HepG2 (cell line): ENCODE data around the gene TAF4B.
"Not testable (repeated sequence)": the region's sequence is repeated elsewhere in the genome, so short reads cannot be mapped to it uniquely, and the experiment has no call there.

ENCODE experiments used
- CEBPB ChIP-seq: IDR thresholded peaks from 2 replicates; pipeline ENCODE4 v1.6.1; 2011; ENCODE audit warnings: low read depth, low read length, improper control_type of control experiment, borderline replicate concordance
- KDM6A ChIP-seq: IDR thresholded peaks from 2 replicates; pipeline ENCODE4 v1.6.1; 2016; ENCODE audit warnings: low read depth
- MYC ChIP-seq: sonication (generic); formaldehyde crosslinking; IDR thresholded peaks from 2 replicates; pipeline ENCODE4 v1.9.0; 2021; ENCODE audit warnings: missing genetic modification reagents, borderline replicate concordance
- PHF21A ChIP-seq: sonication (generic); formaldehyde crosslinking; IDR thresholded peaks from 2 replicates; pipeline ENCODE4 v1.5.0; 2020; ENCODE audit warnings: mild to moderate bottlenecking, missing genetic modification reagents
- TAF1 ChIP-seq: sonication (generic); formaldehyde crosslinking; IDR thresholded peaks from 2 replicates; pipeline ENCODE4 v1.4.0; 2020; ENCODE audit warnings: missing genetic modification reagents
- ZNF670 ChIP-seq: sonication (generic); formaldehyde crosslinking; IDR thresholded peaks from 2 replicates; pipeline ENCODE4 v1.8.0; 2022; ENCODE audit warnings: mild to moderate bottlenecking, missing genetic modification reagents, borderline replicate concordance
- TF ChIP-seq, protein P1 (sequence below): sonication (generic); formaldehyde crosslinking; IDR thresholded peaks from 2 replicates; pipeline ENCODE4 v1.5.0; 2020; ENCODE audit warnings: mild to moderate bottlenecking, missing genetic modification reagents, moderate library complexity
- TF ChIP-seq, protein P2 (sequence below): sonication (generic); formaldehyde crosslinking; conservative IDR thresholded peaks from 2 replicates; pipeline ENCODE4 v1.5.0; 2020; ENCODE audit warnings: missing genetic modification reagents
- TF ChIP-seq, protein P3 (sequence below): sonication (generic); formaldehyde crosslinking; IDR thresholded peaks from 2 replicates; pipeline ENCODE4 v1.5.0; 2020; ENCODE audit warnings: mild to moderate bottlenecking, missing genetic modification reagents, borderline replicate concordance

DNA sequence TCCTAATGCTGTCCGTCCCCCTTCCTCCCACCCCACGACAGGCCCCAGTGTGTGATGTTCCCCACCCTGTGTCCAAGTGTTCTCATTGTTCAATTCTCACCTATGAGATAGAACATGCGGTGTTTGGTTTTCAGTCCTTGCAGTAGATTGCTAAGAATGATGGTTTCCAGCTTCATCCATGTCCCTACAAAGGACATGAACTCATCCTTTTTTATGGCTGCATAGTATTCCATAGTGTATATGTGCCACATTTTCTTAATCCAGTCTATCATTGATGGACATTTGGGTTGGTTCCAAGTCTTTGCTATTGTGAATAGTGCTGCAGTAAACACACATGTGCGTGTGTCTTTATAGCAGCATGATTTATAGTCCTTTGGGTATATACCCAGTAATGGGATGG, 12.5 kb downstream of the TAF4B start:
- TF ChIP-seq, protein P1, sequence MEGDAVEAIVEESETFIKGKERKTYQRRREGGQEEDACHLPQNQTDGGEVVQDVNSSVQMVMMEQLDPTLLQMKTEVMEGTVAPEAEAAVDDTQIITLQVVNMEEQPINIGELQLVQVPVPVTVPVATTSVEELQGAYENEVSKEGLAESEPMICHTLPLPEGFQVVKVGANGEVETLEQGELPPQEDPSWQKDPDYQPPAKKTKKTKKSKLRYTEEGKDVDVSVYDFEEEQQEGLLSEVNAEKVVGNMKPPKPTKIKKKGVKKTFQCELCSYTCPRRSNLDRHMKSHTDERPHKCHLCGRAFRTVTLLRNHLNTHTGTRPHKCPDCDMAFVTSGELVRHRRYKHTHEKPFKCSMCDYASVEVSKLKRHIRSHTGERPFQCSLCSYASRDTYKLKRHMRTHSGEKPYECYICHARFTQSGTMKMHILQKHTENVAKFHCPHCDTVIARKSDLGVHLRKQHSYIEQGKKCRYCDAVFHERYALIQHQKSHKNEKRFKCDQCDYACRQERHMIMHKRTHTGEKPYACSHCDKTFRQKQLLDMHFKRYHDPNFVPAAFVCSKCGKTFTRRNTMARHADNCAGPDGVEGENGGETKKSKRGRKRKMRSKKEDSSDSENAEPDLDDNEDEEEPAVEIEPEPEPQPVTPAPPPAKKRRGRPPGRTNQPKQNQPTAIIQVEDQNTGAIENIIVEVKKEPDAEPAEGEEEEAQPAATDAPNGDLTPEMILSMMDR = not testable (repeated sequence)
- TF ChIP-seq MYC (CRISPR knock-in tag); CEBPB; PHF21A (CRISPR knock-in tag); ZNF670 (CRISPR knock-in tag); TAF1 (CRISPR knock-in tag); KDM6A (CRISPR knock-in tag): not testable (repeated sequence)
- TF ChIP-seq, protein P2, sequence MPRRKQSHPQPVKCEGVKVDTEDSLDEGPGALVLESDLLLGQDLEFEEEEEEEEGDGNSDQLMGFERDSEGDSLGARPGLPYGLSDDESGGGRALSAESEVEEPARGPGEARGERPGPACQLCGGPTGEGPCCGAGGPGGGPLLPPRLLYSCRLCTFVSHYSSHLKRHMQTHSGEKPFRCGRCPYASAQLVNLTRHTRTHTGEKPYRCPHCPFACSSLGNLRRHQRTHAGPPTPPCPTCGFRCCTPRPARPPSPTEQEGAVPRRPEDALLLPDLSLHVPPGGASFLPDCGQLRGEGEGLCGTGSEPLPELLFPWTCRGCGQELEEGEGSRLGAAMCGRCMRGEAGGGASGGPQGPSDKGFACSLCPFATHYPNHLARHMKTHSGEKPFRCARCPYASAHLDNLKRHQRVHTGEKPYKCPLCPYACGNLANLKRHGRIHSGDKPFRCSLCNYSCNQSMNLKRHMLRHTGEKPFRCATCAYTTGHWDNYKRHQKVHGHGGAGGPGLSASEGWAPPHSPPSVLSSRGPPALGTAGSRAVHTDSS (CRISPR knock-in tag) = not testable (repeated sequence)
- TF ChIP-seq, protein P3, sequence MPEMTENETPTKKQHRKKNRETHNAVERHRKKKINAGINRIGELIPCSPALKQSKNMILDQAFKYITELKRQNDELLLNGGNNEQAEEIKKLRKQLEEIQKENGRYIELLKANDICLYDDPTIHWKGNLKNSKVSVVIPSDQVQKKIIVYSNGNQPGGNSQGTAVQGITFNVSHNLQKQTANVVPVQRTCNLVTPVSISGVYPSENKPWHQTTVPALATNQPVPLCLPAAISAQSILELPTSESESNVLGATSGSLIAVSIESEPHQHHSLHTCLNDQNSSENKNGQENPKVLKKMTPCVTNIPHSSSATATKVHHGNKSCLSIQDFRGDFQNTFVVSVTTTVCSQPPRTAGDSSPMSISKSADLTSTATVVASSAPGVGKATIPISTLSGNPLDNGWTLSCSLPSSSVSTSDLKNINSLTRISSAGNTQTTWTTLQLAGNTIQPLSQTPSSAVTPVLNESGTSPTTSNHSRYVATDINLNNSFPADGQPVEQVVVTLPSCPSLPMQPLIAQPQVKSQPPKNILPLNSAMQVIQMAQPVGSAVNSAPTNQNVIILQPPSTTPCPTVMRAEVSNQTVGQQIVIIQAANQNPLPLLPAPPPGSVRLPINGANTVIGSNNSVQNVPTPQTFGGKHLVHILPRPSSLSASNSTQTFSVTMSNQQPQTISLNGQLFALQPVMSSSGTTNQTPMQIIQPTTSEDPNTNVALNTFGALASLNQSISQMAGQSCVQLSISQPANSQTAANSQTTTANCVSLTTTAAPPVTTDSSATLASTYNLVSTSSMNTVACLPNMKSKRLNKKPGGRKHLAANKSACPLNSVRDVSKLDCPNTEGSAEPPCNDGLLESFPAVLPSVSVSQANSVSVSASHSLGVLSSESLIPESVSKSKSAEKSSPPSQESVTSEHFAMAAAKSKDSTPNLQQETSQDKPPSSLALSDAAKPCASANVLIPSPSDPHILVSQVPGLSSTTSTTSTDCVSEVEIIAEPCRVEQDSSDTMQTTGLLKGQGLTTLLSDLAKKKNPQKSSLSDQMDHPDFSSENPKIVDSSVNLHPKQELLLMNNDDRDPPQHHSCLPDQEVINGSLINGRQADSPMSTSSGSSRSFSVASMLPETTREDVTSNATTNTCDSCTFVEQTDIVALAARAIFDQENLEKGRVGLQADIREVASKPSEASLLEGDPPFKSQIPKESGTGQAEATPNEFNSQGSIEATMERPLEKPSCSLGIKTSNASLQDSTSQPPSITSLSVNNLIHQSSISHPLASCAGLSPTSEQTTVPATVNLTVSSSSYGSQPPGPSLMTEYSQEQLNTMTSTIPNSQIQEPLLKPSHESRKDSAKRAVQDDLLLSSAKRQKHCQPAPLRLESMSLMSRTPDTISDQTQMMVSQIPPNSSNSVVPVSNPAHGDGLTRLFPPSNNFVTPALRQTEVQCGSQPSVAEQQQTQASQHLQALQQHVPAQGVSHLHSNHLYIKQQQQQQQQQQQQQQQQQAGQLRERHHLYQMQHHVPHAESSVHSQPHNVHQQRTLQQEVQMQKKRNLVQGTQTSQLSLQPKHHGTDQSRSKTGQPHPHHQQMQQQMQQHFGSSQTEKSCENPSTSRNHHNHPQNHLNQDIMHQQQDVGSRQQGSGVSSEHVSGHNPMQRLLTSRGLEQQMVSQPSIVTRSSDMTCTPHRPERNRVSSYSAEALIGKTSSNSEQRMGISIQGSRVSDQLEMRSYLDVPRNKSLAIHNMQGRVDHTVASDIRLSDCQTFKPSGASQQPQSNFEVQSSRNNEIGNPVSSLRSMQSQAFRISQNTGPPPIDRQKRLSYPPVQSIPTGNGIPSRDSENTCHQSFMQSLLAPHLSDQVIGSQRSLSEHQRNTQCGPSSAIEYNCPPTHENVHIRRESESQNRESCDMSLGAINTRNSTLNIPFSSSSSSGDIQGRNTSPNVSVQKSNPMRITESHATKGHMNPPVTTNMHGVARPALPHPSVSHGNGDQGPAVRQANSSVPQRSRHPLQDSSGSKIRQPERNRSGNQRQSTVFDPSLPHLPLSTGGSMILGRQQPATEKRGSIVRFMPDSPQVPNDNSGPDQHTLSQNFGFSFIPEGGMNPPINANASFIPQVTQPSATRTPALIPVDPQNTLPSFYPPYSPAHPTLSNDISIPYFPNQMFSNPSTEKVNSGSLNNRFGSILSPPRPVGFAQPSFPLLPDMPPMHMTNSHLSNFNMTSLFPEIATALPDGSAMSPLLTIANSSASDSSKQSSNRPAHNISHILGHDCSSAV (CRISPR knock-in tag) = not testable (repeated sequence)
